ENCODE data around the gene SCMH1. TPM values are rescaled to one million over a fixed set of nuclear protein-coding genes. Genes with fewer than 3 reads are reported as not detected.

The SCMH1 gene
- total RNA-seq = 6.8 and 9.7 TPM in 2 replicates

- DNase-seq (ENCODE audit: low read depth in 2 of 2) = peak; percentile 35 to 56
These were observed at the start of gene SCMH1 for GRCh38 chr1:41241749-41242341. Gene SCMH1 (minus strand): TSS chr1:41242306. CDS start chr1:41186133, 56,173 bp downstream.

- no peak for DNase-seq (ENCODE audit: low read depth in 2 of 2)
These were observed 49.1 kb upstream of the SCMH1 start for GRCh38 chr1:41291195-41291594.

GRCh38 chr1:41289196-41289595, 47.1 kb upstream of the SCMH1 start:
- DNase-seq (ENCODE audit: low read depth in 2 of 2) = no peak

GRCh38 chr1:41286992-41287391, 44.9 kb upstream of the SCMH1 start:
- peak in 1 of 2 donors; percentile 5 for DNase-seq (ENCODE audit: low read depth in 2 of 2)

- DNase-seq (ENCODE audit: low read depth in 2 of 2) = no peak
These were observed 44.4 kb upstream of the SCMH1 start for GRCh38 chr1:41286486-41286885.

GRCh38 chr1:41285818-41286217, 43.7 kb upstream of the SCMH1 start:
- DNase-seq (ENCODE audit: low read depth in 2 of 2) = peak in 1 of 2 donors; percentile 7

GRCh38 chr1:41284121-41284520, 42.0 kb upstream of the SCMH1 start:
- peak in 1 of 2 donors; percentile 11 for DNase-seq (ENCODE audit: low read depth in 2 of 2)

- DNase-seq (ENCODE audit: low read depth in 2 of 2) = peak; percentile 30 to 48
These were observed 40.7 kb upstream of the SCMH1 start for GRCh38 chr1:41282679-41283317.

GRCh38 chr1:41281334-41281733, 39.2 kb upstream of the SCMH1 start:
- DNase-seq (ENCODE audit: low read depth in 2 of 2) = no peak

GRCh38 chr1:41280202-41281032, 38.3 kb upstream of the SCMH1 start:
- no peak for DNase-seq (ENCODE audit: low read depth in 2 of 2)

- no peak for DNase-seq (ENCODE audit: low read depth in 2 of 2)
These were observed 36.0 kb upstream of the SCMH1 start for GRCh38 chr1:41278076-41278475.

- no peak for DNase-seq (ENCODE audit: low read depth in 2 of 2)
These were observed 35.4 kb upstream of the SCMH1 start for GRCh38 chr1:41277371-41277975.

- no peak for DNase-seq (ENCODE audit: low read depth in 2 of 2)
These were observed 33.7 kb upstream of the SCMH1 start for GRCh38 chr1:41275831-41276230.

- no peak for DNase-seq (ENCODE audit: low read depth in 2 of 2)
These were observed 32.8 kb upstream of the SCMH1 start for GRCh38 chr1:41274752-41275545.

GRCh38 chr1:41272601-41273000, 30.5 kb upstream of the SCMH1 start:
- DNase-seq (ENCODE audit: low read depth in 2 of 2) = no peak

GRCh38 chr1:41268154-41268770, 26.2 kb upstream of the SCMH1 start:
- DNase-seq (ENCODE audit: low read depth in 2 of 2) = peak; percentile 74 to 81

GRCh38 chr1:41261926-41262618, 20.0 kb upstream of the SCMH1 start:
- no peak for DNase-seq (ENCODE audit: low read depth in 2 of 2)

- DNase-seq (ENCODE audit: low read depth in 2 of 2) = no peak
These were observed 18.7 kb upstream of the SCMH1 start for GRCh38 chr1:41260768-41261167.

- no peak for DNase-seq (ENCODE audit: low read depth in 2 of 2)
These were observed 17.1 kb upstream of the SCMH1 start for GRCh38 chr1:41259221-41259620.

- no peak for DNase-seq (ENCODE audit: low read depth in 2 of 2)
These were observed 13.9 kb upstream of the SCMH1 start for GRCh38 chr1:41255978-41256377.

Measured in lung microvascular endothelial cell (primary cell).